Thyroid gland (tissue), 4 donors: ENCODE measurements around the gene TMEM207.

Experiments
- POLR2A ChIP-seq, 2 donors: fragments of 450-650 bp; IDR thresholded peaks; one replicate each; pipeline ENCODE4 v1.6.1; 2017; ENCODE audit warnings: antibody characterized with exemption in 2 of 2, mild to moderate bottlenecking in 2 of 2, moderate library complexity in 1 of 2
- TF ChIP-seq, protein P1 (sequence below), 6 experiments: fragments of 200-600 bp in 3 of 6; fragments of 450-650 bp in 3 of 6; sonication (generic) in 3 of 6; IDR thresholded peaks; one replicate each; pipeline ENCODE4 v1.5.1; 2016 to 2019; ENCODE audit warnings: antibody characterized with exemption in 6 of 6, mild to moderate bottlenecking in 2 of 6, inconsistent platforms in 1 of 6, moderate library complexity in 1 of 6

DNA sequence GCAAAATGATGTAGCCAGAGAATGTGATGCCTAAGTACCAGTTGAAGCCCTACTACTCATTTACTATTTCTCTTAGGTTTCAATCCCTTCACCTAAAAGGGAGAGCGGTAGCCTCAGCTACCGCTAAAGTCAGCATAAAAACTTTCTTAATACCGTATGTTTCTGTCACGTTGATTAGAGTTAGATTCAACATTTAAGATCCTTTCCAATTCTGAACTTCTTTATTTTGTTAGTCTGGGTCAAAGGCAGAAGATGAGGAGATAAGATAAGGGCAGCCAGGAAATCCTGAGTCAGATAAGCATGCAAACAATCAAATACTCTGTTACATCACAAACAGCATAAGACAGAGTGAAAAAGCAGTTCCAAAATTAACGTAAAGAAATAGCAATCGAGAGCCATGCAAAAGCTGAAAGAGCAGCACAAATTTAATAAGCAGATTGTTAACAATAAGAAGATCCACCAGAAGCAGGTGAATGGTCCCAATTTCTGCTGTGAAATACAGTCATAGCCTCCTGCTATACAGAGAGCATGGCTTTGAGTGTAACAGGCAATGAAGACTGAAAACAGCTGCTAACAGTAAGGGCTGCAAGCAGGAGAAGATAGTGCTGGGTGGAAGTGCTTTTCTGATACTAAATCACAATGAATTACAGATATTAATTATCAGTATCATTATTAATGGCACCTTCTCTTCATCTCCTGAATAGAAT, 3.0 kb downstream of the TMEM207 start:
- TF ChIP-seq, protein P1, sequence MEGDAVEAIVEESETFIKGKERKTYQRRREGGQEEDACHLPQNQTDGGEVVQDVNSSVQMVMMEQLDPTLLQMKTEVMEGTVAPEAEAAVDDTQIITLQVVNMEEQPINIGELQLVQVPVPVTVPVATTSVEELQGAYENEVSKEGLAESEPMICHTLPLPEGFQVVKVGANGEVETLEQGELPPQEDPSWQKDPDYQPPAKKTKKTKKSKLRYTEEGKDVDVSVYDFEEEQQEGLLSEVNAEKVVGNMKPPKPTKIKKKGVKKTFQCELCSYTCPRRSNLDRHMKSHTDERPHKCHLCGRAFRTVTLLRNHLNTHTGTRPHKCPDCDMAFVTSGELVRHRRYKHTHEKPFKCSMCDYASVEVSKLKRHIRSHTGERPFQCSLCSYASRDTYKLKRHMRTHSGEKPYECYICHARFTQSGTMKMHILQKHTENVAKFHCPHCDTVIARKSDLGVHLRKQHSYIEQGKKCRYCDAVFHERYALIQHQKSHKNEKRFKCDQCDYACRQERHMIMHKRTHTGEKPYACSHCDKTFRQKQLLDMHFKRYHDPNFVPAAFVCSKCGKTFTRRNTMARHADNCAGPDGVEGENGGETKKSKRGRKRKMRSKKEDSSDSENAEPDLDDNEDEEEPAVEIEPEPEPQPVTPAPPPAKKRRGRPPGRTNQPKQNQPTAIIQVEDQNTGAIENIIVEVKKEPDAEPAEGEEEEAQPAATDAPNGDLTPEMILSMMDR (IDR thresholded peaks at IDR 0.05) = no peak
- TF ChIP-seq POLR2A (IDR thresholded peaks at IDR 0.05) = no peak
